GM20000 (cell line): Measurements from ENCODE around the gene IQGAP2.

ENCODE experiments used
- DNase-seq: peaks from one replicate; pipeline ENCODE4 v3.0.0; 2012; ENCODE audit warnings: low spot score
- TF ChIP-seq, protein P1 (sequence below): IDR thresholded peaks from 2 replicates; pipeline ENCODE4 v1.5.1; 2012; ENCODE audit warnings: mild to moderate bottlenecking, control low read depth; ENCODE audit errors: extremely low read depth, missing control alignments

Gene IQGAP2

DNA sequence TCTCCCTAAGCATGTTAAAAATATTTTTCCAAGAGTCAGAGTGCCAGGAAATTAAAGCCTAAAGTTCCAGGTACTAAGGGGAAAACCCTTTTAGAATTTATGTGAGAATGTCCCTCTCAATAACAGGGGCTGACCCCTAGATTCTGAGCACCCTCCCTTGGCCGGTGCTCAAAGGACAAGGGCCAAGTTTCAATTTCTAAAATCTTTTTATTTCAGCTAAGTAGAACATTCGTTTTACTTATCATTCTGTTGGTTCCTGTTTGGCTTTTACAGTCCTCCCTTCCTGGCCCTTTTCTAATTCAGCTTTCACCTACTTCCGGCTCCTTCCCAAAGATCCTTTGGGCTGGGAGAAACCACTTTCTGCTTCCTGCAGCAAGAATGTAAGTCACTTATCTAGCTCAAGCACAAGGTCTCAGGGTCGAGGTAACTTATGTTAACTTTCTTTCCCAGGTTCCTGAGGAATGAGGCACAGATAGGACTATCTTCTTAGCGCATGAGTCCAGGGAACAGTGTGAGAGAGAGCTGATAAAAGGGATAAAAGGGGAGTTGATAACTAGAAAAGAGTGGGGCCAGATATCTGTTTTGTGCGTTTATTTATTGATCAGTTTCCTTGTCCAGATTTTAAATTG is 254.7 kb downstream of the IQGAP2 start:
- TF ChIP-seq, protein P1, sequence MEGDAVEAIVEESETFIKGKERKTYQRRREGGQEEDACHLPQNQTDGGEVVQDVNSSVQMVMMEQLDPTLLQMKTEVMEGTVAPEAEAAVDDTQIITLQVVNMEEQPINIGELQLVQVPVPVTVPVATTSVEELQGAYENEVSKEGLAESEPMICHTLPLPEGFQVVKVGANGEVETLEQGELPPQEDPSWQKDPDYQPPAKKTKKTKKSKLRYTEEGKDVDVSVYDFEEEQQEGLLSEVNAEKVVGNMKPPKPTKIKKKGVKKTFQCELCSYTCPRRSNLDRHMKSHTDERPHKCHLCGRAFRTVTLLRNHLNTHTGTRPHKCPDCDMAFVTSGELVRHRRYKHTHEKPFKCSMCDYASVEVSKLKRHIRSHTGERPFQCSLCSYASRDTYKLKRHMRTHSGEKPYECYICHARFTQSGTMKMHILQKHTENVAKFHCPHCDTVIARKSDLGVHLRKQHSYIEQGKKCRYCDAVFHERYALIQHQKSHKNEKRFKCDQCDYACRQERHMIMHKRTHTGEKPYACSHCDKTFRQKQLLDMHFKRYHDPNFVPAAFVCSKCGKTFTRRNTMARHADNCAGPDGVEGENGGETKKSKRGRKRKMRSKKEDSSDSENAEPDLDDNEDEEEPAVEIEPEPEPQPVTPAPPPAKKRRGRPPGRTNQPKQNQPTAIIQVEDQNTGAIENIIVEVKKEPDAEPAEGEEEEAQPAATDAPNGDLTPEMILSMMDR: no peak
- no peak for DNase-seq

- no peak for DNase-seq
- TF ChIP-seq, protein P1: no peak
These were observed 257.3 kb downstream of the IQGAP2 start for GRCh38 chr5:76660360-76660759.

- DNase-seq: no peak
- TF ChIP-seq, protein P1: no peak
These were observed 259.4 kb downstream of the IQGAP2 start for GRCh38 chr5:76662521-76662920.

DNA sequence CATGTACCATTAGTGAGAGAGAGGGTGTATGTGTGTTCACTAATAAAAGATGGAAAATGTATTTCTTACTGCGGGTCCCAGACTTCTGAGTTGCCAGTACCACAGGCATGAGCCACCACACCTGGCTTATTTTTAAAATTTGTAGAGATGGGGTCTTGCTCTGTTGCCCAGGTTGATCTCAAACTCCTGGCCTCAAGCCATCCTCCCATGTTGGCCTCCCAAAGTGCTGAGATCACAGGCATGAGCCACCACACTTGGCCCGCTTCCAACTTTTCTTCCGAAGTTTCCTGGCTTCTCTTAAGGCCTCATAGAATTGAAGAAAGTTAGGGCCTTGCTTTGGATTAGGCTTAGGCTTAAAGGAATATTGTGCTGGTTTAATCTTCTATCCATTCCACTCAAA is 260.5 kb downstream of the IQGAP2 start:
- DNase-seq: no peak
- TF ChIP-seq, protein P1: no peak

- no peak for DNase-seq
- TF ChIP-seq, protein P1: no peak
These were observed 261.0 kb downstream of the IQGAP2 start for GRCh38 chr5:76664079-76664478.

DNA sequence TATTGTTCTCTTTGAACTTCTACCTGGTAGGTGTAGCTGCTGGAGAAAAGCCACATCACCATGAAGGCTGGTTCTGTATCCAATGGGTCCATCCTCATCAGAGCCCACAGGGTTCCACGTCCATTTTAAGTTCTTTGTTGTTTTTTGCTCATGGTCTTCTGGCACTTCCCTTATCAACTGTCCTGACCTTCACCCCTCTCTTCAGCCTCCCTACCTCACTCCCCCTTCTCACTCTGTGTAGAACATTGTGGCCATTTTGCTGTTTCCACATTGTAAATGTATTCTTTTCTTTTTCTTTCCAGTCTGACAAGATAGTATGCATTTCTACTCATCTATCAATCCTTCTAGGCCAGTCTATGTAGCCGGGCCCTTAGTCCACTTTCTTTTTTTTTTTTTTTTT is 264.4 kb downstream of the IQGAP2 start:
- TF ChIP-seq, protein P1: no peak
- DNase-seq: no peak

GRCh38 chr5:76669245-76669644 is 266.2 kb downstream of the IQGAP2 start:
- no peak for DNase-seq
- TF ChIP-seq, protein P1: no peak
